NCI-H1694 (cell line): Measurements from ENCODE around the gene KCTD14.
"Not testable (repeated sequence)": the region's sequence is repeated elsewhere in the genome, so short reads cannot be mapped to it uniquely, and the experiment has no call there.

Experiments used
- DNase-seq: peaks from one replicate; lab custom pipeline; 2025; lab: John Stamatoyannopoulos, UW

KCTD14 gene

GRCh38 chr11:78022397-78023396 lies at the start of gene KCTD14:
Gene KCTD14 (minus strand): TSS chr11:78023276. CDS start chr11:78023249, 27 bp downstream.
- no peak for DNase-seq

DNA sequence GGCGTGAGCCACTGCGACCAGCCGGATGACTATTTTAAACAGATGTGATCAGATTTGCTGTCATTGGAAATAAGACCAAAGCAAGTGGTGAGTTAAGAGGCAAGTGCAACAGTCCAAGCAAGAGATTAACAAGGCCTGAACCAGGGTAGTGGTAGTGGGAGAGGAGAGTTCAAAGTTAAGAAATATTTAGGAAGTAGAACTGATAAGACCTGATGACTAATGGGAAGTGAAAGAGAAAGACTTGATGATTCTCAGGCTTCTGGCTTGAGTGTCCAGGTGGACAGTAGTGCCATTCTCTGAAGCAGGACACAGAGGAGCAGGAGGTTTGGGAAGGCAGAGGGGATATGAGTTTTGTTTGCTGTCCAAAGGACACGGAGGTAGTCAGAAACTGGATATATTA lies 49.4 kb upstream of the KCTD14 start:
- DNase-seq: no peak

GRCh38 chr11:78071717-78072116 lies 48.6 kb upstream of the KCTD14 start:
- DNase-seq: no peak

DNA sequence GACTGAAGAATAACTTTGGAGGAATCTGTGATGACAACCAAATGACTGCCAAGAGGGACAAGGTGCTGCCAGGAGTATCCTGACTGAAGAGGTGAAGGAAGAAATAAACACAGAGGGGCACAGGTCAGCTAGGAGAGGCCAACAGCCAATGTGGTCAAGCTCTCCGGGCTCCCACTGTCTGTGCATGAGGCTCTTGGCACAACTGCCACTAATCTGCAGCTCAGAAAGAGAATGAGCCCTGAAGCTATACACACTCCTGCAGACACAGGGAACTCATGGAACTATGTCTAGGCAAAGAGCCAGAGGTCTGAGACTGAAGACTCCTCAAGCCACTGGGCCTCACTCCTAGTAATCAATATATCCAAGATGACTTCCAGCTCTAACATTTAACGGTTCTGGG lies 47.5 kb upstream of the KCTD14 start:
- no peak for DNase-seq

GRCh38 chr11:78069465-78069864 lies 46.4 kb upstream of the KCTD14 start:
- DNase-seq: peak; percentile 33

DNA sequence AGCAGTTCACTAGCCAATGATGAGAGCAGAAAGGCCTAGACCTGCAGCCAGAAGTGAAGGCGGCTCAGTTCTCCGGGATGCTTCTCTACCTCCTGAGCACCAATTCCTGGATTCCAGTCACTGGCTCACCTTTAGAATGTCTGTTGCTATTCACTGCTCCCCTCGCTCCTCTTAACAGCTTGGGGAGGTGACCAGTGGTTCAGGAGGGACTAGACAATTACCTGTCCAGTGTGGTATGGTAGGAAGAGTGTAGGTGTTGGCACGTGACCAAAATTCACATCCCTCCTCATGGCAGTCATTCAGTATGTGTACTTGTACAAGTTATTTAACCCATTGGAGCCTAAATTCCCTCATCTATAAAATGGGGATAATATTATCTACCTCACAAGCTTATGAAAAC lies 44.6 kb upstream of the KCTD14 start:
- no peak for DNase-seq

DNA sequence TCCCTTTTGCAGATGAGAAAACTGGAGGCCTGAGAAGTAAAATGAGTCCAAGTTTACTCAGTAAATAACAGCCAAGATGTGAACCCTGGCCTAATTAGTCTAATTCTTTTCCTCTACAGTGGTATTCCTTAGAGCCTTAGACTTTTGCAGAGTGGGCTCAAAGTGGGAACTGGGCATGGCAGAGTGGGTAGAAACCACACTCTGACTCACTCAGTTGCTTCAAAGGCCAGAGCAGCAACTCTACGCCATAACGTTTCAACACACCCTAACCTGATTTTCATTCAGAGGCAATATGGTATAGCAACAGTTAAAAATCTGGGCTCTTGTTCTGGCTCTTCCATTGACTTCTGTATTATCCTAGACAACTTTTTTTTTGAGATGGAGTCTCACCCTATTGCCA lies 43.4 kb upstream of the KCTD14 start:
- no peak for DNase-seq

DNA sequence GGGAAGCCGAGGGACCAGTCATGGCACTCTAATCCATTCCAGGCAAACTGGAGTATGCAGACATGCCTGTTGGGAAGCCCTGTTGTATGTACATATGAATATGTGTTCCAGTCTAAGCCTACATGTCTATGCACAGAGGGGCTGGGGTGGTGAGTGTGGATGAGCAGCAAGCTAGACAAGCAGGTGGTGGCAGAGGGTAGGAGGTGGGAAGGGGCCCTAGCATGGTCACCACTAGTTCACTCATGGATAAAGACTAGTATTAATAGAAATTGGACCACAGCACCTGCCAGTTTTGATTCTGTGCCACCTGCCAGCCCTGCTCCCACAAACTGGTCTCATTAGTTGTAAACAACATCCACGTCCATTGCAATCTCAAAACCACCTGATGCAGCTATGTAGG lies 42.1 kb upstream of the KCTD14 start:
- DNase-seq: no peak

GRCh38 chr11:78063440-78064181 lies 40.5 kb upstream of the KCTD14 start, which contains the start of gene THRSP:
Gene THRSP (plus strand): TSS chr11:78063861. CDS start chr11:78063882, 21 bp downstream.
- no peak for DNase-seq

GRCh38 chr11:78062671-78063070 lies 39.6 kb upstream of the KCTD14 start:
- no peak for DNase-seq

GRCh38 chr11:78061921-78062311 lies 38.8 kb upstream of the KCTD14 start:
- no peak for DNase-seq

GRCh38 chr11:78061088-78061920 lies 38.2 kb upstream of the KCTD14 start:
- no peak for DNase-seq

- DNase-seq: no peak
Observed at GRCh38 chr11:78060533-78060932, 37.5 kb upstream of the KCTD14 start.

DNA sequence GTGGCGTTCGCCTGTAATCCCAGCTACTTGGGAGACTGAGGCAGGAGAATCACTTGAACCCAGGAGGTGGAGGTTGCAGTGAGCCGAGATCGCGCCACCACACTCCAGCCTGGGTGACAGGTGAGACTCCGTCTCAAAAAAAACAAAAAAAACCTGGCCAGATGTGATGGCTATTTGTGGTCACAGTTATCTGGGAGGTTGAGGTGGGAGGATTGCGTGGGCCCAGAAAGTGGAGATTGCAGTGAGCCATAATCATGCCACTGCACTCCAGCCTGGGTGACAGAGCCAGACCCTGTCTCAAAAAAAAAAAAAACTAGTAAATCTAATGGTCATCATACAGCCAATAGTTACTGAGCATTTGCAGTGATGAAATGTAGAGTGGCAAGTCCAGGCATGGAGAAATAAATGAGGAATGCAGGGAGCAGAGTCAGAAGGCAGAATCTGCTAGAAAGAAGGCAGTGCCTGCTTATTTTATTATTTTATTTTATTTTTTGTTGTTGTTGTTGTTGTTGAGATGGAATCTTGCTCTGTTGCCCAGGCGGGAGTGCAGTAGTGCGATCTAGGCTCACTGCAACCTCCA lies 36.8 kb upstream of the KCTD14 start:
- not testable (repeated sequence) for DNase-seq

GRCh38 chr11:78057462-78058055 lies 34.5 kb upstream of the KCTD14 start:
- DNase-seq: no peak

DNA sequence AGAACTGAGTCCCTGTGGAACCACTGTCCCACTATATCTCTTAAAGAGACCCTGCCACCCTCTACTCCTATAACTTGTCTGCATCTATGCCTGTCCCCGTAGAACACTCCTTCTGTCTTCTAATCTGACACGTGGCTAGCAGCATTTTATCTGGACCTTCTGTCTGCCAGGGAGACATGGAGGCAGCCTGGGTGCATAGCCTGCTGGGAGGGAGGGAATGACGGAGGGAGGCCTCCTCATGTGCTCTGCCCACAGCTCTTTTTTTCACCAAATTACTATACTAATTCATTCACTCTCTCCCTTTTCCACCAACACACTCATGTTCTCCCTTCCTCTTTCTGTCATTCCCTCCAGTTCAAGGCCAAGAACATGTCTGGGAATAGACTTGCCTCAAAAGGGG lies 33.0 kb upstream of the KCTD14 start:
- DNase-seq: no peak

GRCh38 chr11:78054971-78055370 lies 31.9 kb upstream of the KCTD14 start:
- no peak for DNase-seq

DNA sequence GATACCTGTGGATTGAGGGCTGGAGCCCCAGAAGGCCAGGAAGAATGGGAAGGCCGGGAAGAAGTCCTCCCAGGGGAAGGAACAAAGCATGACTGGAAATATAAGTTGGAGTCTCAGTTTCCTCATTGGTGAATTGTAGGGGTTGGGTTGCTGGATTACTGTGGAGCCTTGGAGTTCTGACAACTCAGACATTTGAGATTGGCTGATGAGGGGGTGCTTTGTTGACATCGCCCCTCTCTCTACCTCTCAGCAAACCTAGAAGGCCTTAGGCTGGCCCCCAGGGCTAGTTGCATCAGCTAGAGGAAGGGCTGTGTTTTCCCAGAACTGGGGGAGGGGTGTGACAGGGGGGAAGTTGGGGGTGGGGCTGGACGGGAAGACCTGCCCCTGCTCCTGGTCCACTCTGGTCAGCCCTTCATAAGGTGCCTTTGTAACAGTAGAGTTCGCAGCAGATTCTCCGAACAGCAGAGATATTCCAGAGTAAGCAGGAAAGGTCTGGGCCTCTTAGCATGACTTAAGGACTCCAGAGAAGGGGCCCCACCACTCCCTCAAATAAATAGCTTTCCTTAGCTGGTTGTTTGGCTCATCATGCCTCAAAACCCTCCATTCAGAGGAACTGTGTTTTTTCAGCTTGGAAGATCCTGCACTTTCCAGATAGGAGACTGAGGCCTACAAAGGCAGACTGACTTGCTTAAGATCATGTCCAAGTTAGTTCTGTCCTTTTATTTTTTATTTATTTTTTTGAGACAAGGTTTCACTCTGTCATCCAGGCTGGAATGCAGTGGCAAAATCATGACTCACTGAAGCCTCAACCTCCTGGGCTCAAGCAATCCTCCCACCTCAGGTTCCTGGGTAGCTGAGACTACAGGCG lies 28.1 kb upstream of the KCTD14 start:
- DNase-seq: no peak

DNA sequence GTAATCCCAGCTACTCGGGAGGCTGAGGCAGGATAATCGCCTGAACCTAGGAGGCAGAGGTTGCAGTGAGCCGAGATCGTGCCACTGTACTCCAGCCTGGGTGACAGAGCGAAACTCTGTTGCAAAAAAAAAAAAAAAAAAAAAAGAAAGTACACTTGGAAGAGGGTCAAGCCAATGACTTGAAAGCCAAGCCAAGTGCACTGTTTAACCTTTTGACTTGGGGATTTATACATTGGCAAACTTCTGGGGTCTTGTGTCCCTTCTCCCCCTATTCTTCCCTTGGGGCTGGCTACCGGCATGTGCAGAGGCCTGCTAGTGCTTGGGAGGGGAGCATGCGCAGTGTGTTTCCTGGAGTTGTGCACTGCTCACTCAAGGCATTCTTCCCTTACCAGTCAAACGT lies 26.3 kb upstream of the KCTD14 start:
- no peak for DNase-seq

- no peak for DNase-seq
Observed at GRCh38 chr11:78048561-78048960, 25.5 kb upstream of the KCTD14 start.
